K562 (cell line): Measurements from ENCODE around the gene RBM5. TPM values are rescaled to one million over a fixed set of nuclear protein-coding genes. Genes with fewer than 3 reads are reported as not detected.
A peak's percentile ranks its signal among the peaks of the same experiment; 100 is the strongest.

Experiments
- ATAC-seq: fragments of 200-7000 bp; cut with Tn5 transposase; 3 replicates; pipeline ENCODE4 v1.9.1; 2020; ENCODE audit warnings: moderate library complexity
- BruUV-seq: library from RNA; stranded (reverse); fragments of 400-500 nt; replicated peaks from 2 replicates; lab custom pipeline; 2021; lab: Mats Ljungman, UMichigan
- CTCF ChIA-PET: fragments of 300-600 bp; formaldehyde crosslinking; extraction: SDS; loops from one replicate; lab custom pipeline; 2021; ENCODE audit warnings: low intra/inter-chr PET ratio; lab: Yijun Ruan, JAX
- POLR2A ChIA-PET: fragments of 300-600, 350-650 bp; sonication (Branson Sonifier 250); formaldehyde crosslinking; extraction: SDS; loops from one replicate; lab custom pipeline; 2021; ENCODE audit warnings: antibody characterized with exemption, inconsistent platforms; lab: Yijun Ruan, JAX
- DNase-seq, 4 experiments: peaks; one replicate each; pipeline versions ENCODE4 v3.0.0 to v3.0.0-alpha.2; 2011 to 2018; ENCODE audit warnings: low spot score in 3 of 4, mixed read lengths in 3 of 4; ENCODE audit errors: extremely low read depth in 1 of 4
- FAIRE-seq: peaks from 2 replicates; lab custom pipeline; 2011; peaks lifted over from hg19 to GRCh38; lab: Jason Lieb, UNC
- H2AFZ ChIP-seq: 2 replicates; pipeline ENCODE4 v1.6.0; 2011; ENCODE audit warnings: low read depth, low read length, control low read depth, inconsistent platforms
- H3K27ac ChIP-seq: fragments of 200-600 bp; 3 replicates; pipeline ENCODE4 v1.8.0; 2011; ENCODE audit warnings: low read depth, mild to moderate bottlenecking, control low read depth, inconsistent platforms, low read length, moderate library complexity, mixed read lengths; ENCODE audit errors: extremely low read depth
- H3K27me3 ChIP-seq, 2 experiments: fragments of 300-600 bp in 1 of 2; 2 replicates in 1 of 2; 3 replicates in 1 of 2; pipeline versions ENCODE4 v1.6.0 to v1.8.0; 2011; ENCODE audit warnings: inconsistent platforms in 2 of 2, low read length in 2 of 2, mild to moderate bottlenecking in 1 of 2, mixed read lengths in 1 of 2, moderate library complexity in 1 of 2; ENCODE audit not compliant: control insufficient read depth in 2 of 2, insufficient read depth in 2 of 2
- H3K36me3 ChIP-seq: fragments of 300-600 bp; 3 replicates; pipeline ENCODE4 v1.8.0; 2011; ENCODE audit warnings: mild to moderate bottlenecking, low read length, inconsistent platforms; ENCODE audit not compliant: control insufficient read depth, insufficient read depth
- H3K4me1 ChIP-seq, 2 experiments: fragments of 200-600 bp in 1 of 2; replicated peaks in 1 of 2; 2 replicates in 1 of 2; 3 replicates in 1 of 2; pipeline versions ENCODE4 v1.5.1 to v1.8.0; 2011; ENCODE audit warnings: inconsistent platforms in 2 of 2, low read length in 2 of 2, mild to moderate bottlenecking in 1 of 2, mixed read lengths in 1 of 2, moderate library complexity in 1 of 2; ENCODE audit not compliant: control insufficient read depth in 2 of 2, insufficient read depth in 2 of 2
- H3K4me2 ChIP-seq: 2 replicates; pipeline ENCODE4 v1.6.1; 2011; ENCODE audit warnings: low read length, control low read depth, inconsistent platforms, mixed read lengths; ENCODE audit not compliant: insufficient read depth
- H3K4me3 ChIP-seq: fragments of 200-600 bp; sonication (generic), shearing (Covaris generic); 2 replicates; pipeline ENCODE4 v1.5.1; 2016; ENCODE audit warnings: control low read depth, inconsistent platforms
- H3K79me2 ChIP-seq: fragments of 200-600 bp; 3 replicates; pipeline ENCODE4 v1.8.0; 2011; ENCODE audit warnings: low read length, inconsistent platforms; ENCODE audit not compliant: control insufficient read depth, insufficient read depth
- H3K9ac ChIP-seq, 2 experiments: 2 replicates each; pipeline versions ENCODE4 v1.6.0 to v1.6.1; 2011; ENCODE audit warnings: low read depth in 2 of 2, low read length in 2 of 2, control low read depth in 1 of 2, inconsistent platforms in 1 of 2, mild to moderate bottlenecking in 1 of 2, mixed read lengths in 1 of 2; ENCODE audit not compliant: insufficient read depth in 1 of 2
- H3K9me1 ChIP-seq: one replicate; pipeline ENCODE4 v1.6.0; 2011; ENCODE audit warnings: inconsistent platforms, mild to moderate bottlenecking, low read length, moderate library complexity; ENCODE audit not compliant: control insufficient read depth, insufficient read depth
- H3K9me3 ChIP-seq: replicated peaks from 2 replicates; pipeline ENCODE4 v1.5.1; 2011; ENCODE audit warnings: low read depth, low read length, inconsistent platforms; ENCODE audit not compliant: control insufficient read depth, insufficient read depth
- H4K20me1 ChIP-seq: replicated peaks from 2 replicates; pipeline ENCODE4 v1.6.1; 2011; ENCODE audit warnings: low read length, inconsistent platforms, mixed read lengths; ENCODE audit not compliant: control insufficient read depth, insufficient read depth
- ARID2 ChIP-seq: fragments of 450-650 bp; IDR thresholded peaks from 2 replicates; pipeline ENCODE4 v1.6.1; 2017; ENCODE audit warnings: antibody characterized with exemption, mild to moderate bottlenecking
- BMI1 ChIP-seq: fragments of 150-350 bp; IDR thresholded peaks from 2 replicates; pipeline ENCODE4 v1.6.1; 2014; ENCODE audit warnings: low read length
- EGR1 ChIP-seq: fragments of 450-650 bp; conservative IDR thresholded peaks from 2 replicates; pipeline ENCODE4 v1.6.1; 2017; ENCODE audit warnings: mild to moderate bottlenecking
- HNRNPL ChIP-seq: fragments of 200-400 bp; formaldehyde crosslinking; IDR thresholded peaks from 2 replicates; pipeline ENCODE4 v1.6.1; 2017; ENCODE audit warnings: low read depth, mild to moderate bottlenecking, low read length
- POLR3G ChIP-seq: IDR thresholded peaks from 2 replicates; pipeline ENCODE4 v1.6.1; 2011; ENCODE audit not compliant: insufficient read length, insufficient replicate concordance; ENCODE audit errors: extremely low read depth
- RAD21 ChIP-seq, 2 experiments: fragments of 250-450 bp in 1 of 2; fragments of 450-650 bp in 1 of 2; sonication (Bioruptor Pico) in 1 of 2; formaldehyde crosslinking in 1 of 2; IDR thresholded peaks in 1 of 2; conservative IDR thresholded peaks in 1 of 2; 2 replicates each; pipeline versions ENCODE4 v1.4.0 to v1.8.0; 2020 to 2022; ENCODE audit warnings: mild to moderate bottlenecking in 2 of 2, moderate library complexity in 1 of 2
- RB1 ChIP-seq: fragments of 450-650 bp; IDR thresholded peaks from 2 replicates; pipeline ENCODE4 v1.6.1; 2017; ENCODE audit warnings: low read depth, mild to moderate bottlenecking
- ZBTB7A ChIP-seq: IDR thresholded peaks from 2 replicates; pipeline ENCODE4 v1.6.1; 2011; ENCODE audit warnings: low read depth, mild to moderate bottlenecking, low read length, moderate library complexity, borderline replicate concordance; ENCODE audit not compliant: control insufficient read depth
- ZNF707 ChIP-seq: fragments of 250-450 bp; sonication (Bioruptor Pico); conservative IDR thresholded peaks from 2 replicates; pipeline ENCODE4 v1.8.0; 2022; ENCODE audit warnings: inconsistent platforms, mild to moderate bottlenecking, moderate library complexity
- WGBS: fragments of 100-300 bp; shearing (Covaris generic); methylation state at CpG from one replicate; pipeline ENCODE4 v1.1.6; 2016; ENCODE audit warnings: low coverage, mixed read lengths; ENCODE audit not compliant: insufficient coverage; ENCODE audit errors: missing lambda C conversion rate; 5-methylcytosine and 5-hydroxymethylcytosine counted together
- in situ Hi-C: fragments of 300-500 bp; cut with MboI; formaldehyde crosslinking; loops from 4 replicates; pipeline ENCODE4 v1.15.0; 2018; ENCODE audit warnings: inconsistent platforms, mixed read lengths
- intact Hi-C: fragments of 100-400 bp; cut with micrococcal nuclease; formaldehyde crosslinking; loops from 2 replicates; pipeline ENCODE4 v1.14.2; 2022
- polyA plus RNA-seq, 8 experiments: library from polyadenylated mRNA; depleted of rRNA in 4 of 8; stranded (reverse) in 5 of 8; unstranded in 3 of 8; fragments of >200 nt; fragmentation: Nextera tagmentation in 2 of 8; fragmentation: Illumina TruSeq in 1 of 8; extraction: Ambion mirVana in 2 of 8; extraction: Trizol in 1 of 8; gene quantifications; 2 replicates each; pipeline versions ENCODE4 v1.2.1 to v1.2.3, GENCODE V29; 2011 to 2014; ENCODE audit warnings: inconsistent platforms in 1 of 8, missing spikeins in 1 of 8
- total RNA-seq, 7 experiments: library from RNA; depleted of rRNA in 6 of 7; stranded (reverse); fragments of >200 nt in 6 of 7; fragmentation: Illumina TruSeq in 2 of 7; extraction: Trizol in 2 of 7; gene quantifications; 2 replicates each; pipeline versions ENCODE4 v1.2.1 to v1.2.3, GENCODE V29; 2011 to 2021; ENCODE audit warnings: low replicate concordance in 1 of 7
- TF ChIP-seq, protein P1 (sequence below), 2 experiments: fragments of 450-650 bp; formaldehyde crosslinking in 1 of 2; IDR thresholded peaks; 2 replicates each; pipeline versions ENCODE4 v1.4.0 to v1.6.1; 2014 to 2020; ENCODE audit warnings: mild to moderate bottlenecking in 2 of 2, borderline replicate concordance in 1 of 2, low read depth in 1 of 2
- TF ChIP-seq, protein P2 (sequence below), 3 experiments: IDR thresholded peaks in 2 of 3; conservative IDR thresholded peaks in 1 of 3; 2 replicates each; pipeline ENCODE4 v1.5.1; 2011 to 2012; ENCODE audit warnings: low read length in 3 of 3, mild to moderate bottlenecking in 3 of 3, control low read depth in 2 of 3, improper control_type of control experiment in 1 of 3, inconsistent platforms in 1 of 3, low read depth in 1 of 3, mixed read lengths in 1 of 3, moderate library complexity in 1 of 3; ENCODE audit not compliant: insufficient read depth in 2 of 3

The RBM5 gene
- total and polyA plus RNA-seq, 9 of the 15 experiments (the other 6 are each of a cell fraction or from before 2014, with no cell fraction given), result 24.5 to 153 (median 81.6) TPM

DNA sequence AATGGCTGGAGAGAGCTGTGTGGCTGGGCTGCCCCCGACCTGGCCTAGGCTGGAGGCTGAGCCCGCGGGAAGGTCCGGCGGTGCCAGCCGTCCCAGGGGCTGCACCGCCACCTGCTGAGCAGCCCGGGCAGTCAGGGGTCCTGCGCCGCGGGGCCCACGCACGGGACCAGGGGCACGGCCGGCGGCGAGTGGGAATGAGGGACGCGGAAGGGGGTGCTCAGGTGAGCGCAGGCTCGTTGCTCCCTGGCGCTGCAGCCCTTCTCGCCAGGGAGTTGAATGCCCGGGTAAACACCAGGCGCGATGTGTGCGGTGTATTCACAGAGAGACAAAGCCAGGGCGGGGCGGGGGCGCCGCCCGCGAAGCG is 65.7 kb downstream of the RBM5 start:
- Histone ChIP-seq H3K79me2 (no peaks in the 10 kb centered on the region; the same call in 2 of the 3 replicates), H3K4me2 (peak overlapping the region; percentile 38; the same call in 1 of the 2 replicates), H3K27ac (no peak overlapping the region), H3K9ac (peak overlapping the region in 1 of 2 experiments; percentile 64; a peak in 1 of 4 replicates), H3K9me3 (no peaks in the 10 kb centered on the region), H4K20me1 (no peaks in the 10 kb centered on the region), H3K4me1 (peaks cover 0 to 42% of the 10 kb centered on the region in 2 experiments; a peak in 3 of 5 replicates), H3K27me3 (no peaks in the 10 kb centered on the region), H3K9me1 (no peaks in the 10 kb centered on the region), H2AFZ (no peak overlapping the region), H3K36me3 (no peaks in the 10 kb centered on the region), H3K4me3 (peak overlapping the region; percentile 49)
- DNase-seq (peak in 3 of 4 experiments; percentile 31 to 42 (median 32)), ATAC-seq (peak; percentile 38), FAIRE-seq (no peak)
- no TSS peak for BruUV-seq
- intact Hi-C loops (loop anchor here (1.0 to 2.0 kb wide), 2 partner anchors 33 to 34 kb away; no protein-coding TSS in a partner anchor), in situ Hi-C loops (no loop called here)
- no peak for TF ChIP-seq ARID2
- no peak for TF ChIP-seq ZNF707 (CRISPR knock-in tag)
- 0 out of 2 replicates have a peak, but pooled peaks have one; percentile 50 for TF ChIP-seq HNRNPL
- TF ChIP-seq RB1, result 0 out of 2 replicates have a peak, but pooled peaks have one; percentile 27
- TF ChIP-seq BMI1, result no peak
- TF ChIP-seq ZBTB7A, result peak; percentile 30; the same call in 1 of the 2 replicates
- TF ChIP-seq EGR1, result peak; percentile 31; the same call in 1 of the 2 replicates
- TF ChIP-seq, protein P1, sequence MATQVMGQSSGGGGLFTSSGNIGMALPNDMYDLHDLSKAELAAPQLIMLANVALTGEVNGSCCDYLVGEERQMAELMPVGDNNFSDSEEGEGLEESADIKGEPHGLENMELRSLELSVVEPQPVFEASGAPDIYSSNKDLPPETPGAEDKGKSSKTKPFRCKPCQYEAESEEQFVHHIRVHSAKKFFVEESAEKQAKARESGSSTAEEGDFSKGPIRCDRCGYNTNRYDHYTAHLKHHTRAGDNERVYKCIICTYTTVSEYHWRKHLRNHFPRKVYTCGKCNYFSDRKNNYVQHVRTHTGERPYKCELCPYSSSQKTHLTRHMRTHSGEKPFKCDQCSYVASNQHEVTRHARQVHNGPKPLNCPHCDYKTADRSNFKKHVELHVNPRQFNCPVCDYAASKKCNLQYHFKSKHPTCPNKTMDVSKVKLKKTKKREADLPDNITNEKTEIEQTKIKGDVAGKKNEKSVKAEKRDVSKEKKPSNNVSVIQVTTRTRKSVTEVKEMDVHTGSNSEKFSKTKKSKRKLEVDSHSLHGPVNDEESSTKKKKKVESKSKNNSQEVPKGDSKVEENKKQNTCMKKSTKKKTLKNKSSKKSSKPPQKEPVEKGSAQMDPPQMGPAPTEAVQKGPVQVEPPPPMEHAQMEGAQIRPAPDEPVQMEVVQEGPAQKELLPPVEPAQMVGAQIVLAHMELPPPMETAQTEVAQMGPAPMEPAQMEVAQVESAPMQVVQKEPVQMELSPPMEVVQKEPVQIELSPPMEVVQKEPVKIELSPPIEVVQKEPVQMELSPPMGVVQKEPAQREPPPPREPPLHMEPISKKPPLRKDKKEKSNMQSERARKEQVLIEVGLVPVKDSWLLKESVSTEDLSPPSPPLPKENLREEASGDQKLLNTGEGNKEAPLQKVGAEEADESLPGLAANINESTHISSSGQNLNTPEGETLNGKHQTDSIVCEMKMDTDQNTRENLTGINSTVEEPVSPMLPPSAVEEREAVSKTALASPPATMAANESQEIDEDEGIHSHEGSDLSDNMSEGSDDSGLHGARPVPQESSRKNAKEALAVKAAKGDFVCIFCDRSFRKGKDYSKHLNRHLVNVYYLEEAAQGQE (IDR thresholded peaks at IDR 0.05; ENCODE audit: borderline replicate concordance), result peak; percentile 4; the same call in 1 of the 2 replicates
- TF ChIP-seq, protein P1 (CRISPR knock-in tag; IDR thresholded peaks at IDR 0.05; ENCODE audit: low read depth), result no peak
- TF ChIP-seq POLR3G, result no peak
- peak in 1 of 2 experiments; percentile 15; a peak in 1 of 4 replicates for TF ChIP-seq RAD21 (CRISPR knock-in tag; conservative IDR thresholded peaks at IDR 0.05 in 1 of 2, IDR thresholded peaks at IDR 0.05 in 1 of 2)
- TF ChIP-seq, protein P2, sequence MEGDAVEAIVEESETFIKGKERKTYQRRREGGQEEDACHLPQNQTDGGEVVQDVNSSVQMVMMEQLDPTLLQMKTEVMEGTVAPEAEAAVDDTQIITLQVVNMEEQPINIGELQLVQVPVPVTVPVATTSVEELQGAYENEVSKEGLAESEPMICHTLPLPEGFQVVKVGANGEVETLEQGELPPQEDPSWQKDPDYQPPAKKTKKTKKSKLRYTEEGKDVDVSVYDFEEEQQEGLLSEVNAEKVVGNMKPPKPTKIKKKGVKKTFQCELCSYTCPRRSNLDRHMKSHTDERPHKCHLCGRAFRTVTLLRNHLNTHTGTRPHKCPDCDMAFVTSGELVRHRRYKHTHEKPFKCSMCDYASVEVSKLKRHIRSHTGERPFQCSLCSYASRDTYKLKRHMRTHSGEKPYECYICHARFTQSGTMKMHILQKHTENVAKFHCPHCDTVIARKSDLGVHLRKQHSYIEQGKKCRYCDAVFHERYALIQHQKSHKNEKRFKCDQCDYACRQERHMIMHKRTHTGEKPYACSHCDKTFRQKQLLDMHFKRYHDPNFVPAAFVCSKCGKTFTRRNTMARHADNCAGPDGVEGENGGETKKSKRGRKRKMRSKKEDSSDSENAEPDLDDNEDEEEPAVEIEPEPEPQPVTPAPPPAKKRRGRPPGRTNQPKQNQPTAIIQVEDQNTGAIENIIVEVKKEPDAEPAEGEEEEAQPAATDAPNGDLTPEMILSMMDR (IDR thresholded peaks at IDR 0.05 in 2 of 3, conservative IDR thresholded peaks at IDR 0.05 in 1 of 3; ENCODE audit: insufficient read depth in 2 of 3, low read depth in 1 of 3, low read length in 3 of 3), result peak in 2 of 3 experiments; percentile 20 to 28; a peak in 2 of 6 replicates
- 4% methylated on average over 17 of the region's 34 CpGs for WGBS
- ChIA-PET CTCF (interaction anchor here (0.9 to 1.2 kb wide), 2 partner anchors 34 to 35 kb away, joined by 5 to 8 read pairs; no protein-coding TSS in a partner anchor), POLR2A (no interaction called here)
